AG04450 (cell line): ENCODE results near the gene RASD2. TPM values are rescaled to one million over a fixed set of nuclear protein-coding genes. Genes with fewer than 3 reads are reported as not detected.

Experiments used
- CTCF ChIA-PET: fragments of 300-600, 350-600 bp; formaldehyde crosslinking; extraction: SDS; loops from one replicate; lab custom pipeline; 2022; ENCODE audit warnings: antibody characterized with exemption, inconsistent platforms; lab: Charles Lee
- POLR2A ChIA-PET: fragments of 350-600 bp; formaldehyde crosslinking; extraction: SDS; loops from one replicate; lab custom pipeline; 2021; ENCODE audit warnings: antibody characterized with exemption, inconsistent platforms; lab: Yijun Ruan, JAX
- DNase-seq: peaks from one replicate; pipeline ENCODE4 v3.0.0-alpha.2; 2011; ENCODE audit warnings: low read depth, low spot score
- H3K27ac ChIP-seq: one replicate; pipeline ENCODE4 v1.5.1; 2012; ENCODE audit warnings: low read depth, low read length, control low read depth
- H3K27me3 ChIP-seq: one replicate; pipeline ENCODE4 v1.6.0; 2012; ENCODE audit warnings: low read length; ENCODE audit not compliant: control insufficient read depth, insufficient read depth
- H3K4me3 ChIP-seq: 2 replicates; pipeline ENCODE4 v1.5.1; 2011; ENCODE audit warnings: mild to moderate bottlenecking, low read depth, low read length, control low read depth
- H3K9me3 ChIP-seq: 2 replicates; pipeline ENCODE4 v1.5.1; 2012; ENCODE audit warnings: low read length; ENCODE audit not compliant: control insufficient read depth, insufficient read depth
- polyA plus RNA-seq: library from polyadenylated mRNA; depleted of rRNA; stranded (reverse); fragments of >200 nt; gene quantifications from 2 replicates; pipeline ENCODE4 v1.2.3, GENCODE V29; 2011
- TF ChIP-seq, protein P1 (sequence below): IDR thresholded peaks from 2 replicates; pipeline ENCODE4 v1.5.1; 2011; ENCODE audit warnings: low read depth, low read length, control low read depth, inconsistent platforms

The RASD2 gene
- polyA plus RNA-seq, 1 experiment: 0.14 TPM

DNA sequence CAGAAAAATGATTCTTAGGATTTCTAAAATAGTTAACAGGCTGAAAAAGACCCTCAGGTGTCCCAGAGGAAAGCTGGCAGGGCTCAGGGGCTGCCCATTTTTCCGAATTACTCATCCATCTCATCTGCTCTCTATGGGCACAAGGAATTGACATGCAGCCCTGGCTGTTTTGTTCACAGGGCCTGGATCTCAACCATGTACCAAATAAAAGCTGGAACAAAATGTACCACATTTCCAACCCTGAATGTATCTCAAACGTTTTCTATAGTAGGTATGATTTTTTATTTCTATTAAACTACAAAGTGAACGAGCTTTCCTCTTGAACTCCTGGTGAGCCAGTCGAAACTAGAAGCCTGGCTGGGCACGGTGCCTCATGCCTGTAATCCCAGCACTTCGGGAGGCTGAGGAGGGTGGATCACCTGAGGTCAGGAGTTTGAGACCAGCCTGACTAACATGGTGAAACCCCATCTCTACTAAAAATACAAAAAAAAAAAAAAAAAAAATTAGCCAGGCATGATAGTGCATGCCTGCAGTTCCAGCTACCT, 43.8 kb upstream of the RASD2 start:
- DNase-seq: no peak
- Histone ChIP-seq H3K9me3 (no peaks in the 10 kb centered on the region; the same call in 1 of the 2 replicates), H3K27ac (no peak overlapping the region), H3K27me3 (peaks cover 48% of the 10 kb centered on the region), H3K4me3 (no peak overlapping the region)
- POLR2A ChIA-PET: no interaction called here
- TF ChIP-seq, protein P1, sequence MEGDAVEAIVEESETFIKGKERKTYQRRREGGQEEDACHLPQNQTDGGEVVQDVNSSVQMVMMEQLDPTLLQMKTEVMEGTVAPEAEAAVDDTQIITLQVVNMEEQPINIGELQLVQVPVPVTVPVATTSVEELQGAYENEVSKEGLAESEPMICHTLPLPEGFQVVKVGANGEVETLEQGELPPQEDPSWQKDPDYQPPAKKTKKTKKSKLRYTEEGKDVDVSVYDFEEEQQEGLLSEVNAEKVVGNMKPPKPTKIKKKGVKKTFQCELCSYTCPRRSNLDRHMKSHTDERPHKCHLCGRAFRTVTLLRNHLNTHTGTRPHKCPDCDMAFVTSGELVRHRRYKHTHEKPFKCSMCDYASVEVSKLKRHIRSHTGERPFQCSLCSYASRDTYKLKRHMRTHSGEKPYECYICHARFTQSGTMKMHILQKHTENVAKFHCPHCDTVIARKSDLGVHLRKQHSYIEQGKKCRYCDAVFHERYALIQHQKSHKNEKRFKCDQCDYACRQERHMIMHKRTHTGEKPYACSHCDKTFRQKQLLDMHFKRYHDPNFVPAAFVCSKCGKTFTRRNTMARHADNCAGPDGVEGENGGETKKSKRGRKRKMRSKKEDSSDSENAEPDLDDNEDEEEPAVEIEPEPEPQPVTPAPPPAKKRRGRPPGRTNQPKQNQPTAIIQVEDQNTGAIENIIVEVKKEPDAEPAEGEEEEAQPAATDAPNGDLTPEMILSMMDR: no peak
- CTCF ChIA-PET: interaction anchor here (0.7 kb wide), 1 partner anchor 15 kb away, joined by 3 read pairs; no protein-coding TSS in a partner anchor

DNA sequence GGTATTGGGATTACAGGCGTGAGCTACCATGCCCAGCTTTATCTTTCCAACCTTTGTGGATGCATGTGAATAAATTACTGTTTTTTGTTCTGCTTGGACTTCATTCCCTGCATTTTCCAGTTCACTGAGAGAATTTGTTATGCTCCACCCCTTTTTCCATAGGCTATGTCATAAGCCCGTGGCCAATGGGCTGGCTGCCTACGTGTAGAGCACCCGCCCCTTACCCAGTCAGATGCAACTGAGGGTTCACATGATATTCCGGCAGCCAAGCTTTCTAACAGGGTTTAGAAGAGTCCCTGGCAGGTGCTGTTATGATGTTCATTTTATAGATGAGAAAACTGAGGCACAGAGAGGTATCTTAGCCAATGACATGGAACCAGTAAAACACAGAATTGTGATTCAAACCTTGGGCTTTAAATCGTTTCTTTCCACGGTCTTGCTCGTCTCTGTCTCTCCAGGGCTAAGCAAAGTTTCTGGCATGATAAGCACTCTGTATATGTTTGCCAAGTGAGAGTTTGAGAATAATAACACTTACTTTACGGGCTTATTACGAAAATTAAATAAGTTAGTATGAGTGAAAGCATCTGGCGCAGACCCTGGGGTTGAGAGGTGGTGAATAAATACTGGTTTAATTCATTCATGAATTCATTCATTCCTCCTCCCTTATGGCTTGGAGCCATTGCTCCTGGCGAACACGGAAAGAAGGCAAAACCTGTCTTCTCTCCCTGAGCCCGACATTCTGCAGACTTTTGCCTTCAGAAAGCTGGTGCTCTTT, 42.4 kb upstream of the RASD2 start:
- no peak for DNase-seq
- H3K9me3 ChIP-seq: no peaks in the 10 kb centered on the region; the same call in 1 of the 2 replicates
- TF ChIP-seq, protein P1: no peak
- H3K27ac ChIP-seq: no peak overlapping the region
- POLR2A ChIA-PET: no interaction called here
- no peak overlapping the region for H3K4me3 ChIP-seq
- CTCF ChIA-PET: no interaction called here
- H3K27me3 ChIP-seq: peaks cover 46% of the 10 kb centered on the region

DNA sequence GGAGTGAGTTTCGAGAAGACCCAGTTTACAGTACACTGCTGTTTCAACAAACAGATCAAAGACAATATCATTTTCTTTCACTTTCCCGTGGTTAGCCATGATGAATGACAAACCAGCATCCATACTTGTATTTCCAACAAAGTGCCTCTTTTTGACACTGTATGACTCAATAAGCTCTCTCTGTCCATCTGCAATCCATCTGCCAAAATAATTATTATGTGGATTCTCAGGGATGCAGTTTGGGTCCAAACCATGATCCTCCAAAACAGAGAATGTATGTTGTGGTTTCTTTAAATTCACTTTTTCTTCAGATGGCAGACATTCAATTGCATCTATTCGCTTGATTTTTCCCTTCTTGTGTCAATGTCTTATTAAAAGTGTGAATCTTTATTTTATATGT, 37.8 kb upstream of the RASD2 start:
- ChIA-PET CTCF (no interaction called here), POLR2A (no interaction called here)
- Histone ChIP-seq H3K9me3 (no peaks in the 10 kb centered on the region), H3K4me3 (no peak overlapping the region), H3K27ac (no peak overlapping the region), H3K27me3 (peaks cover 24% of the 10 kb centered on the region)
- no peak for DNase-seq
- TF ChIP-seq, protein P1: no peak

DNA sequence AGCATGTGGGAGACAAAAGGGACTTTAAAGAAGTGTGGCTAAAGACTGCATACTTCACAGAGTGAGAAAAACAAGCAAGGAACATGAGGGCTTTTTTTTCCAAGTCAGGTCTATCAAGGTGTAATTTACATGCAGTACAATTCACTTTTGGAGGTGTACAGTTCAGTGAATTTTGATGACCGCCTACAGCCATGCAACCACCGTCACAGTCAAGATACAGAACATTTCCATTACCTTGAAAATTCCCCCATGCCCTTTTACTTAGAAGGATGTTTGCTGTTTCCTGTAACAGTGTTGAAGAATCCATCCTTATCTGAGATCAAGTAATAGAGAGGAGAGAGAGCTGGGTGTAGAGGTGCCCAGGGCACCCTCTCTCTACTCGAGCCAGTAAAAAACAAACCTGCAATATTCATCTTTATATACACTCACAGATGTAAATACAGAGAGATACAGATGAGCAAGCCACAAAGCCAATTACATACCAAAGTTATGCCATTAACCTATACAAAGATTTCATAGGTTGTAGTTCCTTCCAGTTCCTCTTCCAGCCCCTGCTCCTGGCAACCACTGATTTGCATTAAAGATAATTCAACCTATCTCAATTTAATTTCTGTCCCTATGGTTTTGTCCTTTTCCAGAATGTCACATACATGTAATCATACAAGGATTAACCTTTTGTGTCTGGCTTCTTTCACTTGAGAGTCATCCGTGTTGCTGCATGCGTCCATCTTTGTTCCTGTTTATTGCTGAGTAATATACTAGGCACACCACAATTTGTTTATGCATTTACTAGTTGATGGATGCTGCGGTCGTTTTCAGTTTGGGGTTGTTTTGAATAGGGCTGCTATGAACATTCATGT, 35.0 kb upstream of the RASD2 start:
- no peak for DNase-seq
- H3K27me3 ChIP-seq: peaks cover 7% of the 10 kb centered on the region
- H3K9me3 ChIP-seq: no peaks in the 10 kb centered on the region
- TF ChIP-seq, protein P1: no peak
- CTCF ChIA-PET: no interaction called here
- POLR2A ChIA-PET: no interaction called here
- H3K4me3 ChIP-seq: no peak overlapping the region
- H3K27ac ChIP-seq: no peak overlapping the region
